ENCODE results near the gene SELENON. TPM values are rescaled to one million over a fixed set of nuclear protein-coding genes. Genes with fewer than 3 reads are reported as not detected.

The SELENON gene
- total RNA-seq, 1 donor from 2014 or later, result 45.7 TPM

Other genes with a start within 250 kb of the SELENON start
- gene MAN1C1, start 183.4 kb upstream of the SELENON start, total RNA-seq, result 19.5 TPM
- gene MTFR1L, start 19.8 kb downstream of the SELENON start, total RNA-seq, result 206 TPM
- gene AUNIP, start 59.3 kb downstream of the SELENON start, total RNA-seq, result not detected
- gene PAQR7, start 75.5 kb downstream of the SELENON start, total RNA-seq, result 2.2 TPM
- 30.0 TPM for gene STMN1, start 106.2 kb downstream of the SELENON start, total RNA-seq
- 9.7 TPM for gene PAFAH2, start 197.9 kb downstream of the SELENON start, total RNA-seq
- 11.2 TPM for gene EXTL1, start 221.6 kb downstream of the SELENON start, total RNA-seq
- gene SLC30A2, start 245.9 kb downstream of the SELENON start, total RNA-seq, result 4.0 TPM

All from Right ventricle myocardium inferior (tissue), 1 donor.